GM21825 (cell line): Measurements from ENCODE around the gene HMX1.
A peak's percentile ranks its signal among the peaks of the same experiment; 100 is the strongest.

Source experiments
- ATAC-seq: cut with Tn5 transposase; IDR thresholded peaks from one replicate; pipeline ENCODE4 v1.9.1; 2021; ENCODE audit warnings: mild to moderate bottlenecking, moderate library complexity; ENCODE audit not compliant: unreplicated experiment

HMX1 gene

DNA sequence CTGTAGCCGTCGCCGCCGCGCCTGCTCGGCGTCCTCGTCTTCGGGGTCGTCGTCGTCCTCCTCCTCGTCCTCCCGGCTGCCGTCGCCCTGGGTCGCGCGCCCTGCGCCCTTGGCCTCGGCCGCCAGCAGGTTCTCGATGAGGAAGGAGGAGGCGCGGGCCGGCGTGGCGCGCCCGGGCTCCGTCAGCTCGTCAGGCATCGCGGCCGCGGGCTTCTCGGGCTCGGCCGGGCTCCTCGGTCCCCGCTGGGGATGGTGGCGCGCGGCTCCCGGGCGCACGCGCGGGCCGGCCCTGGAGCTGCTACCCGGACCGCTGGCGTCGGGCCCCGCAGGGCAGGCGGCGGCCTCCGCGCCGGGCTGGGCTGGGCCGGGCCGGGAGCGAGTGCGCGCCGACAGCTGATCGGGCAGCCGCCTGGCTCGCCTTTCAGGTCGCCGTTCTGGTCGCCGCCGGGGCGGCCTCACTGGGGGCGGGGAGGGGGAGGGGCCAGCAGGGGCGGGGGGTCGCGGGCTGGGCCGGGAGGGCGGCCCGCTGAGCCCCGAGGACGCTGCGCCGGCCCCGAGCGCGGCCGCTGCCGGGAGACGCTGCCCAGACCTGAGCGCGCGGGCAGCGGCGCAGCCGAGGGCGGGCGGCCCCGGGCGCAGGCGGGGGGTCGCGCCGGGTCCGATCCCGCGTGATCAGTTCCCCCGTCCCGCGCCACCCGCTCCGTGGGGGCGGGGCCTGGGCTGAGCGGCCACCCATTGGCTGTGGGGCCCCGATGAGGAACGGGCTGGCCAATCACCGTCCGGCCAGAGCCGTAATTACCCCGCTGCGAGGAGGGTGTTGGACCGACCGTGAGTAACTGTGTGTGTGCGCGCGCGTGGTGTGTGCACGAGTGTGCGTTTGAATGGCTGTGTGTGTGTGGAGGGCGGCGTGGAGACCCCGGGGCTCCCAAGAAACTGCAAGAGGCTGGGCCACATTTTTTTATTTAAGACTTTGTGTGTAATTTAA, at the start of gene HMX1:
TSS of gene HMX1 (minus strand) at position 423 of the 985 bp plus-strand sequence. CDS start at position 198, 225 bp downstream.
- no peak for ATAC-seq

DNA sequence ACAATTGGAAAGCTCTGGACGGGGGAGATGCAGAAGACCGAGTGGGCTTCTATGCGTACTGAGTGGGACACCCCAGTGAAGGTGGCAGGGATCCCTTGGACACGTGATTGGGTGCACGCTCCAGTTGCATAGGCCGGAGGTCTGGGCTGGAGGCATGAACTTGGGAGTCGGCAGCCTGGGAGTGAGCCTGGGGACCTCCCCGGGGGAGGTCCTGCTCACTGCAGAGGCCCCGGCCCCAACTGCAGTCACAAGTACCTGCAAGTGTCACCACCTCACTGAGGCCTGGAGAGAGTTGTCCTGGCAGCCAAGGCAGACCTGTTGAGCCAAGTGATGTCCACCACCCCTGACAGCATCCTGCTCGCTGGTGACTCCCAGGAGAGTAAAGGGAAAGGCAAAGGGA, 49.3 kb upstream of the HMX1 start:
- ATAC-seq: no peak

DNA sequence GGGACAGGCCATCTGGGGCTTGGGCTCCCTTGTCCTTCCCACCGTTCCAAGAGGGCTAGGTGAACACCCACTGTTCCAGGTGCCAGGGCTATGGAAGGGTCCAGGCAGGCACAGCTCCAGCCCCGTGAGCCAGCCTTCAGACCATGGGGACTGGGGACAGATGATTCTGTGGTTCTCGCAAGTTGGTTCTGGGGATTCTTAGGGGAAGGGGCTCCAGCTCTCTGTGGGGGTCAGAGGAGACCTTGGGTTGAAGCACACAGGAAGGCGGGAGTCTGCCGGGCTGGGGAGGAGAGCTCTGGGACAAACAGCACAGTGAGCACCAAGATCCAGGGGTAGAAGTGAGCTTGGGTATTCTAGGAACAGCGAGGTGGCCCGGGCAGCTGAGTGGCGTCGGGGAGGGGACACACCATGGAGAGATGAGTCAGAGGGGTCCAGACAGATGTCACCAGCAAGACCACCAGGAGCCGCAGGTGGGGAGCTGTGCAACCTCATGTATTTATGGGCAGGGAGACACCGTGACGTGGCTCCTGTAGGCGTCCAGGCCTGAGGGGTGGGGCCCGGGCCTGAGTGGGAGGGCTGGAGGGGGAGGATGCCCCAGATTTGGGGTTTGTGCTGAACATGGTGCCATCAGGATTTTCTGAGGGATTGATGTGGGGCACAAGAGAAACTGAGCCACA, 48.8 kb upstream of the HMX1 start:
- ATAC-seq: no peak

DNA sequence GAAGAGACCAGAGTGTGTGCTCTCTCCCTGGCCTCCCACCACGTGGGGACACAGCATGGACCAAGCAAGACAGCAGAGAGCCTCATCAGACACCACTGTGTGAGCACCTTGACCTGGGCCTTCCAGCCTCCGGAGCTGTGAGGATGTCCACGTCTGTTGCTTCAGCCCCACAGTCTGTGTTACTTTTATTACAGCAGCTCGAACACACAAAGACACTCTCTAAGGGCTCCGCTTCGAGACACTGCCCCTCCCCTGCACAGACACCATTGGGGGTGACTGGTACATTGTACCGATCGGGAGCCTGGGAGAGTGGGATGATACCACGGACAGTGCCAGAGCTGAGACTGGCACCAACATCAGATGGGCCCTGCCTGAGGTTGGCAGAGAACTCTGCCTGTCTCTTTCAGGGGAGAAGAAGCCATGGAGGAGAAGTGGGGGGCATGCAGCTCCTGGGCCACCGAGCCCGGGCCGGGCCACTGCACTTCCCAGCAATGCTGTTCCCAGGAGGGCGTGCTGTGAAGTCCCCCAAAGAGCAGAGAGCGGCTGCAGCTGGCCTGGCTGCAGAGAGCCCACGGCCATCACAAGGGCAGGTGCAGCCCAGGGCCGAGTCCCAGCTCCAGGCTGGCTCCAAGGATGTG, 48.1 kb upstream of the HMX1 start:
- ATAC-seq: no peak

DNA sequence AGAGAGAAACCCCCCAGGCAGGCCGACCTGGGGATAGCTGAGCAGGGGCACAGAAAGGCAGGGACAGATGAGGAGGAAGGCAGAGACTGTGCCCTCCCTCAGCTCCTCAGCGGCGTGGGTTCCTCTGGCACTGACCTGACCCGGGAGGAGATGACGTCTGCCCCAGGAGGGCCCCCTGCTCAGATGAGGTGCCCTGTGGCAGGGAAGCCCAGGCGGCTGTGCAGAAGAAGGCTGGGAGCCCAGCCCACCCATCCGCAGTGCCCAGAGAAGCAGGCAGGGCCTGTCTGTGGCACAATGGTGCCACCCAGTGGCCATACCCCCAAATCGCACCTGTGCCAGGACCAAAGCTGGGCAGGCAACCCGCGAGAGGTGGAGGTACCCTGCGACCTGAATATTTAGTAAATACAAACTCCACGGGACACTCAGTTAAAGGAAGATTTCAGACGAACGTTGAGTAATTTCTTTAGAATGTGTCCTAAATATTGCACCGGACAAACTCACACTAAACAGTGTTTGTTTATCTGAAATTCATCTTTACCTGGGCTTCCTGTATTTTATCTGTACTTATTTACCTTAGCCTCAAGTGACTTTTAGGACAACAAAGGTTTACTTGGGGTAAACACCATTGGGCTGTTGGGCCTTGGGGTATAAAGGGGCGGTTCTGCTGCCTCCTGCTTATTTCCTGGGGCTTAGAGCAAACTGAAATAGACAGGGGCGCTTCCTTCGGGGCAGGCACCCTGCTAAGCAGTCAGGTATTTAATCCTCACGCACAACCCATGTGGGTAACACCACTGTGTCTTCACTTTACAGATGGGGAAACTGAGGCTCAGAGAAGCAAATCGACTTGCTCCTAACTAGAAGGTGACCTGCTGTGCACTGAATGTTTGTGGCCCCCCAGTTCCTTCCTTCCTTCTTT, 46.5 kb upstream of the HMX1 start:
- peak; percentile 80 for ATAC-seq

DNA sequence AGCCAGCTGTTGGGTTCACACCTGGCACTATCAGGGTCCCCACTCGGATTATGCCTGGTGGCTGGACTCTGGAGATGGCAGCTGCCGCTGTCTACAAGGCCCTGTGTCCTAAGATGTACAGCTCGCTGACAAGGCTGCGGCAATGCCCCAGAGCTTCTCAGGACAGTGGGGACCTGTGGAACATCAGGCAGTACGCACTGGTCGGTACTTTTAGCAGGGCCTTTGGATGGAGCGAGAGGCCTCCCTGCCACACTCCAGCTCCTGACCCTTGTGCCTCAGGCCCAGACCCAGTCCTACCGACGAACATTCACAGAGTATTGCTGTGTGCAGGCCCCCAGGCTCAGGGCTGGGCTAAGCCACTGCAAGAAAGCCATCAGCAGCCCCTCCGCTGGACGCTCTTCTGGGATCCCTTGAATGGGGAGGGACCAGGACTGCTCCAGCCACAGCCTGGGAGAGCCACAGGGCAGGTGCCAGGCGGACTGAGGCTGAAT, 45.7 kb upstream of the HMX1 start:
- ATAC-seq: no peak

DNA sequence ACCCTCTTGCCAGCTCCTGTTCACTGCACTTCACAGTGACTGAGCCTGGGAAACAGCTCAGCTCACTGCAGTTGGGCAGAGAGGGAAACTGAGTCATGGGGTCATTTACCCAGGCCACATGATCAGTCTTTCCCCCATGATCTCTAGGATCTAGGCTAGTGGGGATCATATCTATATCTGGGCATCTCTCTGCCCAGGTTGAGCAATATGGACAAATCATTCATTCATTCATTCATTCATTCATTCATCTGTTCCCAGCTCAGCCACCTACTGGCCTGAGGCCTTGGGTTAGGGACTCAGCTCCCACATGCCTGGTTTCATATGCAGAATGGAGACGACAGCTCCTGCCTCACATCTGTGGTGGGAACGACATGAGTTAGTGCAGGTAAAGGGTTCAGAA, 45.3 kb upstream of the HMX1 start:
- no peak for ATAC-seq

DNA sequence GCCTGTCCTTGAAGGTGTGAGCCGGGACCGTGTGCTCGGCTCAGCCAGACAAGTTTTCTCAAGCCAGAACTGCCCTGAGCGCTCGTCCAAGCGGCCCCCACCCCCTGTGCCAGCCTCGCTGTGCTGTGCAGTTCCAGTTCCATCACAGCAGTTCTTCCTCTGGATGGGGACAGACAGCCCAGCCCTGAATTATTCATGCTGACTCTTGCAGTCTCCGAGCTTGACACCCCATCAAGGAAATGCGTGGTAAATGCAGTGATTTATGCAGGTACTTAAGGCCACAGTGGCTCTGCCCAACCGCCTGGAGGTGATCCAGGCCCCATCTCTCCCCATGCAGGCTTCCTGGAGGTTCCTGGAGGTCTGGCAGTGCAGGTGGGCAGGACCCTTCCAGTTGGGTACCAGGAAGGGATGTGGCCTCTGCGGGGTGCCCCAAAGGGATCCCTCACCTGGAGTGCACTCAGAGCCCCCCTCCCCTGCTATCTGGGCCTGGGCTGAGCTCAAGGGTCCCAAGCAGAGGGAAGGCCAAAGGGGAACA, 44.8 kb upstream of the HMX1 start:
- ATAC-seq: no peak

DNA sequence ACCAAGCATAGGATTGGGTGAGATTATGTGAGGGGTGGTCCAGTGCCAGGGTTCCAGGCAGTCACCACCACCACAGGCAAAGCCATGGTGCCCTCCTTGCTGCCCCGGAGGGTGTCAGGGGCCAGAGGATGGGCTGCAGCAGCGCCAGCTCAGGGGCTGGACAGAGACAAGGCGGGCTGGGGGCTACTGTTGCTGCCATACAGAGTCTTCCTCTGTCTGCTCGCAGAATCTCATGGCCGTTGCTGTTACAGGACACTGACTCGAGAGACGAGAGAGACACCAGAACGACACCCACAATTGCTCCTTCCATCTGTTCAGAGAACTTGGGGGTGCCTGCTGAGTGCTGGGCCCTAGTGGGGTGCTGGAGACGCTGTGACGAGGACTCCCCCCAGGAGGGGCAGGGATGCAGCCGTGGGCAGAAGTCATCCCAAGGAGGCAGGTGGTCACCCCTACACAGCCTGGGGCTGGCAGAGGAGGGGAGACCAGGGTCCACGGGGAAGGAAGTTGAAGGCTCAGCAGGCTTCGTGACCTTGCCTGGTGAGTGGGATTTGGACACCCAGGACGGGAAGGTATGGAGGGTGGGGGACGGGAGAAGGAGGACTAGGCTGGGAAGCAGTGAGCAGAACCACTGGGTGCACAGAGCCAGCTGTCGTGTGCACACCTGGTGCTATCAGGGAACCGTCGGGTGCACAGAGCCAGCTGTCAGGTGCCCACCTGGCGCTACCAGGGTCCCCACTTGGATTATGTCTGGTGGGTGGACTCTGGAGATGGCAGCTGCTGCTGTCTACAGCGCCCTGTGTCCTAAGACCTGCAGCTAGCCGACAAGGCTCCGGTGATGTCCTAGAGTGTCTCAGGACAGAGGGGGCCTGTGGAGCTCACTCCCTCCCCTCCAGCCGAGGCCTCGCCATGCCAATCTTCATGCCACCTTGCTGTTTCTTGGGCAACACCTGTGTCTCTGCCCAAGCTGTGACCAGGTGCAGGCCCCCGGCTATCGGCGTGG, 43.9 kb upstream of the HMX1 start:
- no peak for ATAC-seq

DNA sequence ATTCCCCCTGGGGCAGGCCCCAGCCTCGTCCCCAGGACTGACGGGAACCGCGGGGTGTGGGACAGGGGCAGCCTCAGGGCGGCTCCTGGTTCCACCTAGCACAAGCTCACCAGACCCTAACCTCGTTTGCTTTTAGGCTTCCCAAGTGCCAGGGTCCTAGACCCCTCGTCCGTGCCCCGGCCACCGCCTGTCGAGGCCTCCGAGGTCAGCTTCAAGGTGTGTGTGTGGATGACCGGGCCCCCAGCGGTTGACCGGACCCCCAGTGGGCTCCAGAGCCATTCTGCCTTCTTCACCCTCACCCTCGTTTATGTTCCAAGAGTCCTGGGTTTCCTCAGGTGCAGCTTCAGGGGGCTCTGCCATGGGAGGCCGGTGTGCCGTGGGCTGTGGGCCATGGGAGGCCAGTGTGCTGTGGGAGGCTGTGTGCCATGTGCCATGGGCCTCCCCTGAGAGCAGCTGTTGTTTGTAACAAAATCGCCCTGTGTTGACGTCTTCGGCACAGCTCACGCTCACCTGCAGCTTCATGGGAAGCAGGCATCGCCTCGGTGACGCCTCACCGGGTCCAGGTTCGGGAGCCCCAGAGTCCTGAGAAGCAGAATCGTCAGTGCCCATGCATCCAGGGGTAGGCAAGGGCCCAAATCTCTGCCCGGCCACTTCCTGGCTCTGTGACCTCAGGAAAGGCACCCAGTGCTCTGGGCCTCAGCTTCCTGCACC, 43.0 kb upstream of the HMX1 start:
- ATAC-seq: no peak

DNA sequence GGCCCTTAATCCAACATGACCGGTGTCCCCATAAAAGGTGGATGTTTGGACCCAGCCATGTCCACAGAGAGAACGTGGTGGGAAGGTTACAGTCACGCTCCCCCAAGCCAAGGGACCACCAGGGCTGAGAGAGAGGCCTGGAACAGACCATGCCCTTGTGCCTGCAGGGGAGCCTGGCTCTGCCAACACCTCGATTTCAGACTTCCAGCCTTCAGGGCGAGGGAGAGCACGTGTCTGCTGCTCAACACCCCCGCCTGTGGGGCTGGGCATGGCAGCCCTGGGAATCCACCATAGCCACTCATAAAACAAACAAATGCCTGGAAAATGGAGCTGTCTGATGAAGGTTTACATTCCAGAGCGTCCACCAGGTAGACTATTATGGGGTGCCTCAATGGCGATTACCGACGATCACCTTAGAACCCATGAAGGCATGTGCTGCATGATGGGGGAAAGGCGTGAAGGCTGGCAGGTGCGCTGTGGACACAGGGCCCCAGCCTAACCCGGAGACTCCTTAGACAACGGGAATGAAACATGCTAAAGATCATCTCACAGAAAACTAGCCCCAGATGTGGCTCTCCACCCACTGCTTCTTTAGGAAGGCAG, 42.3 kb upstream of the HMX1 start:
- ATAC-seq: no peak

DNA sequence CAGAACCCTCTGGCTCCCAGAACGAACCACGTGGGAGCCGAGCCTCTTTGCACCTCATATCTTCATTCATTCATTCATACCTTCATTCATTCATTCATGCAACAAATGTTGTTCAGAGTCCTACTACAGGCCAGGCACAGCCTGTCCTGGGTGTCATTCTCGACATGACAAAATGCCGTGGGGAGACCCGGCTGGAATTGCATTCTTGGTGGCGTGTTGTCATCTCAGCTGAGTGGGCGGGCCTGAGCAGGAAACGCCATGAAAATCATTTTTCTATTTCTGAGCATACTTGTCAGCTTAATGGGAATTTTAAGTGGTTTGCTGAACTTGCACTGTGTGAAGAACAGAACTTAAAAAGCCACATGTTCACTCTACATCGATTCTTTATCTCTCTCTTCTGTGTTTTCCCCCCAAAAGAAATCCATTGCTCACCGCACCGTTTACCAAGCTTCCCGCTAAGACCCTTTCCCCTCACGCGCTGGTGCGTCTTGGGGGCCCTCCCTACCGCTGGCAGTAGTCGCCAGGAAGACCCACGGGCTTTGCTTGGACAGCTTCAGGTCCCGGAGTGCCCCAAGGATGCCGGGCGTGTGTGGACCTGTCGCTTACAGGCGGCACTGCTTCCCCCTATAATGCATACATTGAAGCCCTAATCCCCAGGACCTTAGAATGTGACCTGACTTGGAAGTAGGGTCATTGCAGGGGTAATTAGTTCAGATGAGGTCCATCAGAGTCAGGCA, 41.6 kb upstream of the HMX1 start:
- no peak for ATAC-seq

DNA sequence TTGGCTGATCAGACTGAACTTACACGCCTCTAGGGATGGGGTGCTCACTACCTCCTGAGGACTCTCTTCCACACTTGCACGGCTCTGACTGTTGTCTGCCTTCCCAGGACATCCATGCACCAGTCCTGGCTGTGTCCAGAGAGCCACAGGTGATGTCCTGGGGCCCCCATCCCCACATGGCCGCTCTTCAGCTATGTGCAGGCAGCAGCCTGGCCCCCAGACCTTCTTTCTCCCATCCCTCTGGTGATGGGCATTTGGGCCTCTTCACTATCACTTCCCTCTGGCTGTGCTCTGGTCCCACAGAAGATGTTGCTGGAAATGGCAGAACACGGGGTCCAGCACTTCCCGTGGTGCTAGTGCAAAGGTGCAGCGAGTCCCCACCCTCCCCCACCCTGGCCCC, 40.9 kb upstream of the HMX1 start:
- no peak for ATAC-seq

DNA sequence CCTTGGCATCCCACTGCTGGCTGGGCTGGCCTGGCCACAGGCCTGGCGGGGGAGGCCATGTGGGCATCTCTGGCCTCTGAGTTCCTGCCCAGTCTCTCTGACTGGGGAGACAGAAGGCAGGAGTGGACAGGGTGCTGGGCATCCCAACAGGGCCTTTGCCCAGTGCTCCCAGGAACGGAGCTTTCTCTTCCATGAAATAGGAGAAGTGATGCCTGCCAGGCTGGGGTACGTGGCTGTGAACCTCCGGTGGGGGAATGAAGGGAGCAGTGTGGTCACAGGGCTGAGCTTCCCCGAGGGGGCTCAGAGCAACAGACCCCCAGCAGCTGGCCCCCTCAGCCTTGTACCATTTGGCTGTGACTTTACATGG, 40.4 kb upstream of the HMX1 start:
- no peak for ATAC-seq

DNA sequence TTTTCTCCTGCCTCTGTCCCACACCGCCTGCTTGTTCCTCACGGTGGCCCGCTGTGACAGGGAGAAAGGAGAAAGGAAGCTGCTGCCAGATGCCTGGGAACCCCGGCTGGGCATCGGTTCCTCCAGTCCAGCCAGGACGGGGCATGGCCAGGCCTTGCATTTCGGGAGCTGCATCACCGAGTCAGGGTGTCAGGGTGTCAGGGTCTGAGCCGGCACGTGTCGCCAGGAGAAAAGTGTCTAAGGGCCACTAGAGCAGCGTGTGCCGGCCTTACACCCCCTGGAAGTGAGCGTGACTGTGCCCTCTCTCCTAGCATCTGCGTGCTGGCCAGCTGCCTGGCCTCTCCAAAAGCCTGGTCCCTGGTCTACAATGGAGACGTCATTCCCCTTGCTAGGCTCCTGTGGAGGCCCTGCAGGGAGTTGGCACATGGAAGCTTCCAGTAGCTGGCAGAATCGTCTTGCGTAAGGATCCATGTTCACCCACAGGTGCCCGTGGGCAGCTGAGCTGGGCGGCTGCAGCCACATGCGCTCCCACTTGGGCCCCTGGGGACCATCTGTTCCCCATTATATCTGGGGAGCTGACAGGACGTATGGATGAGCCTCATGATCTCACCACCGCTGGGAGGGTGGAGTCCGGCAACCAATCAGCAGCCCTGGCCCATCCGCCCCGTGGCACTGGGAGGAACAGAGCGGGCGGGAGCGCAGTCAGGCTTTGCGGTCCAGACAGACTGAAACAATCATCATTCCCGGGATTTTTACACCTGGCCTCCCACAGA, 39.9 kb upstream of the HMX1 start:
- ATAC-seq: no peak

DNA sequence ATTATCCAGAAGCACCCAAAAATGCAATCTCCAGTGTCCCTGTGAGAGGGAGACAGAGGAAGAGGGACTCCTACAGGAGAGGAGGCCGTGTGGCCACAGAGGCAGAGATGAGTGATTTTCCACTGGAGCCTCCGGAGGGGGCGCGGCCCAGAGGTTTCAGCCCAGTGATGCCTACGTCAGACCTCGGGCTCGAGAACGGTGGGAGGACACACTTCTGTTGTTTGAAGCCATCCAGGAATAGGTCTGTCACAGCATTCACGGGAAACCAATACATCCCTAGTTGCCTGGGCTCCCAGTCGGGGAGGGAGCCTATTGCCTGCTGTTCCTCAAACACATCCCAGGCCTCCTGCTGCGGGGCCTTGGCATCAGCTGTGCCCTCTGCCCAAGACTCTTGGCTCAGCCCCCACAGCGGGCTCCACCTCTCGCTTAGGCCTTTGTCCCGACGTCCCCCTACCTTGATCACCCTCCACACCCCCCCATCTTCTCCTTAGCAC, 39.2 kb upstream of the HMX1 start:
- ATAC-seq: no peak
